Measurements from ENCODE around the gene NACC1. TPM values are rescaled to one million over a fixed set of nuclear protein-coding genes. Genes with fewer than 3 reads are reported as not detected.

The NACC1 gene
- total and polyA plus RNA-seq, 12 donors, result 12.4 to 67.0 (median 40.1) TPM

GRCh38 chr19:13104848-13105711 lies 13.0 kb upstream of the NACC1 start:
- intact Hi-C loops (cut with DNase I), result no loop called here
- Histone ChIP-seq H3K4me1 (replicated peaks in 1 of 2) (peaks cover 8 to 18% of the 10 kb centered on the region in 2 donors), H3K36me3 (replicated peaks in 1 of 2) (peaks cover 0 to 17% of the 10 kb centered on the region in 2 donors), H3K27me3 (no peaks in the 10 kb centered on the region), H3K27ac (peak overlapping the region; percentile 7 to 84 (median 32)), H3K9me3 (replicated peaks in 1 of 3) (no peaks in the 10 kb centered on the region), H3K4me3 (peak overlapping the region in 1 of 4 donors; percentile 28)
- no peak for TF ChIP-seq CTCF (IDR thresholded peaks at IDR 0.05)
- TF ChIP-seq POLR2A (IDR thresholded peaks at IDR 0.05), result no peak
- peak in 2 of 7 donors; percentile 24 to 27 for DNase-seq
- 52 to 83% (median 64%) methylated on average over 14 to 29 of the region's 29 CpGs for WGBS, 4 donors

- Histone ChIP-seq H3K4me3 (no peak overlapping the region), H3K9me3 (replicated peaks in 1 of 3) (no peaks in the 10 kb centered on the region), H3K4me1 (replicated peaks in 1 of 2) (no peaks in the 10 kb centered on the region), H3K36me3 (replicated peaks in 1 of 2) (peaks cover 0 to 35% of the 10 kb centered on the region in 2 donors), H3K27ac (no peak overlapping the region), H3K27me3 (no peaks in the 10 kb centered on the region)
- intact Hi-C loops (cut with DNase I), result no loop called here
- TF ChIP-seq CTCF (IDR thresholded peaks at IDR 0.05) (no peak), POLR2A (IDR thresholded peaks at IDR 0.05) (no peak)
- no peak for DNase-seq
- WGBS, 4 donors, result 88 to 95% (median 91%) methylated on average over 20 to 30 of the region's 30 CpGs
Observed at GRCh38 chr19:13109361-13110098, 8.5 kb upstream of the NACC1 start.

GRCh38 chr19:13110099-13110610 lies 7.9 kb upstream of the NACC1 start:
- WGBS, 4 donors, result 68 to 80% (median 70%) methylated on average over 3 to 15 of the region's 15 CpGs
- Histone ChIP-seq H3K9me3 (replicated peaks in 1 of 3) (no peaks in the 10 kb centered on the region), H3K36me3 (replicated peaks in 1 of 2) (peaks cover 0 to 38% of the 10 kb centered on the region in 2 donors), H3K27me3 (no peaks in the 10 kb centered on the region), H3K4me3 (no peak overlapping the region), H3K27ac (no peak overlapping the region), H3K4me1 (replicated peaks in 1 of 2) (peaks cover 0 to under 1% of the 10 kb centered on the region in 2 donors)
- no peak for DNase-seq
- TF ChIP-seq CTCF (IDR thresholded peaks at IDR 0.05) (no peak), POLR2A (IDR thresholded peaks at IDR 0.05) (no peak)
- intact Hi-C loops (cut with DNase I), result no loop called here

DNA sequence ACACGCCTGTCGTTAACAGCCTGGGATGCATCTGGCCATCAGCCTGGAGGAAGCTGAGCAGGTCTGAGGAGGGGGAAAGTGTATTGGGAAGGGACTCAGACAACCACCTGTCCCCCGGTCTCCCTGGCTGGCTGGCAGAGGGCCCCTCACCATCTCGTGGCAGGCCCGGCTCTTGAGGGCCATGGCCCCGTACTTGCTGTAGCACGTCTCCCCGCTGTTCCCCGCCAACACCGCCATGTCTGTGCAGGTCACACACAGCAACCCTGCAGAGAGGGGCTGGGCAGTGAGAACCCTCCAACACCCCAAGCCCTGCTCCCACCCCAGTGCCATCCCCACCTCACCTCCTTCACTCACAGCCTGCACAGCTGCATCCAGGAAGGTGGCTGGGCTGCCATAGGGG lies 5.5 kb upstream of the NACC1 start:
- DNase-seq, result no peak

More for the DNA sequence above, 5.5 kb upstream of the NACC1 start:
- TF ChIP-seq POLR2A (IDR thresholded peaks at IDR 0.05) (no peak), CTCF (IDR thresholded peaks at IDR 0.05) (no peak)
- H3K27me3 ChIP-seq, result no peaks in the 10 kb centered on the region
- intact Hi-C loops (cut with DNase I), result no loop called here
- no peak overlapping the region for H3K4me3 ChIP-seq
- H3K27ac ChIP-seq, result no peak overlapping the region
- WGBS, 4 donors, result 91 to 95% (median 94%) methylated on average over 9 to 10 of the region's 10 CpGs
- H3K9me3 ChIP-seq (replicated peaks in 1 of 3), result no peaks in the 10 kb centered on the region
- H3K36me3 ChIP-seq (replicated peaks in 1 of 2), result peaks cover 0 to 33% of the 10 kb centered on the region in 2 donors
- peaks cover 15 to 20% of the 10 kb centered on the region in 2 donors for H3K4me1 ChIP-seq (replicated peaks in 1 of 2)

Data from adrenal gland (tissue), 12 donors.